GM12872 (cell line): ENCODE results near the gene CYP19A1.

Experiments used
- TF ChIP-seq, protein P1 (sequence below): IDR thresholded peaks from 3 replicates; pipeline ENCODE4 v1.5.1; 2011; ENCODE audit warnings: low read depth, mild to moderate bottlenecking, low read length, moderate library complexity; ENCODE audit not compliant: insufficient read depth

CYP19A1 gene

DNA sequence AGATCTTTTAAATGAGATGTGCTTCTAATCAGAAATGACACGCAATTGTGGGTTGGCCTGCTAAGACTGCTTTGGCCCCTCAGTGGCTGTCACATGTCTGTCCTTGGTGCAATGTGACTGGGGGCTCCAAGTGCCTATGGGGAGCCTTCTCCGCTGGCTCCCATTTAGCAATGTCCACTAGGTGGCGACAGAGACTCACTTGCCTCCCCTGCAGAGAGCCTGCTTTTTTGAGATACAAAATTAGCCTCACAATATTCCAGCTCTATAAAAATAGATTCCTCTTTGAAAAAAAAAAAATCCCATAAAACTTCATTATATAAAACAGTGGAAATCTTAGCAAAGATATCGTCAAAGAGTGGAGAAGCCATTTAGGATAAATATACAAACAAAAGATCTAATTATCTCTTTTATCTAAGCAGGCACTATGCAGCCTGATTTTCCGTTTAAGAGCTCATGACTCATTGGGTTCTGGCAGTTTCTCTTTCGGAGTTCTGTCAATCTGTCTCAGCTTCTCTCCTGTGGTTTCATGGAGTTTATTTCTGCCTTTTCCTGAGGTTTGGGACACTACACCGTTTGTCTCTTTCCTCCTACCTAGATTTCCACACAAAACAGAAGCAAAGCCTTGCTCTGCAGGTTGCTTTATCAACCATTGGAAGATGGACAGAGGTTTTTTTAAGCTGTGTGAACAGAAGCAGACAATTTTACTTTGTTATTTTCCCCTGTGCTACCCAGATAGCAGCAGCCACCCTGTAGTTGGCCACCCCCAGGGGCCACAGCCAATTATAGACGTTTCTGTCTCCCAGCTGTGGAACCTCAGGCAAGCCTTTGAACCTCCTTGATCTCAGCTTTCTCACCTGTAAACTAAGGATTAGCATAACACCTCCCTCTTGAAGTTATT, 175.3 kb downstream of the CYP19A1 start:
- TF ChIP-seq, protein P1, sequence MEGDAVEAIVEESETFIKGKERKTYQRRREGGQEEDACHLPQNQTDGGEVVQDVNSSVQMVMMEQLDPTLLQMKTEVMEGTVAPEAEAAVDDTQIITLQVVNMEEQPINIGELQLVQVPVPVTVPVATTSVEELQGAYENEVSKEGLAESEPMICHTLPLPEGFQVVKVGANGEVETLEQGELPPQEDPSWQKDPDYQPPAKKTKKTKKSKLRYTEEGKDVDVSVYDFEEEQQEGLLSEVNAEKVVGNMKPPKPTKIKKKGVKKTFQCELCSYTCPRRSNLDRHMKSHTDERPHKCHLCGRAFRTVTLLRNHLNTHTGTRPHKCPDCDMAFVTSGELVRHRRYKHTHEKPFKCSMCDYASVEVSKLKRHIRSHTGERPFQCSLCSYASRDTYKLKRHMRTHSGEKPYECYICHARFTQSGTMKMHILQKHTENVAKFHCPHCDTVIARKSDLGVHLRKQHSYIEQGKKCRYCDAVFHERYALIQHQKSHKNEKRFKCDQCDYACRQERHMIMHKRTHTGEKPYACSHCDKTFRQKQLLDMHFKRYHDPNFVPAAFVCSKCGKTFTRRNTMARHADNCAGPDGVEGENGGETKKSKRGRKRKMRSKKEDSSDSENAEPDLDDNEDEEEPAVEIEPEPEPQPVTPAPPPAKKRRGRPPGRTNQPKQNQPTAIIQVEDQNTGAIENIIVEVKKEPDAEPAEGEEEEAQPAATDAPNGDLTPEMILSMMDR = peak; percentile 89

DNA sequence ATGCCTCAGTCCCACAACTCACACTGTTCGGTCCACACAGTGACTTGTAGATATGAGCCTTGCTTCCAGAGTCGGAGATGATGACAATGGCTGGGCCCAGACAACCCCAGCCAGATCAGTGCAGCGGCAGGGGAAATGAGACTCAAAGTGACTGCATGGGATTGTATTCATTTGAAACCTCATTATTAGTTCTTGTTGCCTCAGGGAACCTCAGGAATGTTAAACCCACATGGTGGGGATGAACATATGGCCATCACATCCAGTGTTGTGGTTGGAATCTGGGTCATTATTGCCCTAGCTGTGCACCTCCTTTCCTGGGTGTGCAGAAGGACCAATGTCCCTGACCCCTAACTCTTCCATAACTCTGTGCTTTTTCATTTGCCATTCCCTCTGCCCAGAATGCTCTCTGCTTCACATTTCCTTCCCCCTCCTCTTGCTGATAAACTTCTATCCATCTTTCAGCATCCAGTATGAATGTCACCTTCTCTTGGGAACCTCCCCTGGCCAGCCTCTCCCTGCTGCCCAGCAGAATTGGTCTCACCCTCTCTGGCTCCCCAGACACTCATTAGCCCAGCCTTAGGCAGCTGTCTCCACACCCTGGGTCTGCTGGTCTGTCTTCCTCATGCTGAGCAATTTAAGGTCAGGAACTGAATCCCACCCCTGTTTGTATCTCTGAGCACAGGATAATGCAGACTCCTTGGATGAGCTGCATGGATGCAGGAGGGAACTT, 176.7 kb downstream of the CYP19A1 start:
- TF ChIP-seq, protein P1 = no peak

DNA sequence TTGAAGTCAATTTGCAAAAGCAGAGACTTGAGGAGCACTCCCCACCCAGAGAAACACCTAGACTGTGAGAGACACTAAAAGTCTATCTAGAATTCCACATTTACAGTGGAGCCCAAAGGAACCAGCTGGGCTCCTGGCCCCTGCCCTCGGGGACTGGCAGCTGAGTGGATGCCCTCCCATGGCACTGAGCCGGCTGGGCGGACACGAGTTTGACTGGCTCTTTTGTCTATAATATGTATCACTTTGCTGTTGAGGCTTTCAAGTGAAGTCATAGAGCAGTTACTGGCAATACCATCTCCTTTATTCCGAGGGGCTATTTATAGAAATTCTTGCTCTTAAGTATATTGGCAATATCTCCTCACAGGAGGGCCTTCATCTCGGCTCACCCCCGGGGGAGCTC, 177.9 kb downstream of the CYP19A1 start:
- TF ChIP-seq, protein P1 = no peak
